GM23338 (cell line): Measurements from ENCODE around the gene CYP19A1. TPM values are rescaled to one million over a fixed set of nuclear protein-coding genes. Genes with fewer than 3 reads are reported as not detected.

Experiments used
- ATAC-seq: fragments of 200-7000 bp; cut with Tn5 transposase; 3 replicates; pipeline ENCODE4 v1.9.1; 2020
- DNase-seq: peaks from one replicate; pipeline ENCODE4 v3.0.0-alpha.2; 2015; ENCODE audit warnings: low spot score
- H2AFZ ChIP-seq: fragments of 200-600 bp; sonication (generic); 2 replicates; pipeline ENCODE4 v1.8.0; 2016; ENCODE audit warnings: antibody characterized with exemption, mild to moderate bottlenecking, moderate library complexity
- H3F3A ChIP-seq: fragments of 200-600 bp; sonication (generic); replicated peaks from 2 replicates; pipeline ENCODE4 v1.8.0; 2017; ENCODE audit warnings: antibody characterized with exemption, mixed run types, low read depth
- H3K27ac ChIP-seq: fragments of 200-600 bp; sonication (generic); 2 replicates; pipeline ENCODE4 v1.6.1; 2016; ENCODE audit warnings: low read depth
- H3K27me3 ChIP-seq: fragments of 200-600 bp; sonication (generic); 2 replicates; pipeline ENCODE4 v1.8.0; 2016; ENCODE audit warnings: mild to moderate bottlenecking, mixed run types, moderate library complexity; ENCODE audit not compliant: insufficient read depth
- H3K36me3 ChIP-seq: fragments of 200-600 bp; sonication (generic); 2 replicates; pipeline ENCODE4 v1.8.0; 2016; ENCODE audit warnings: mild to moderate bottlenecking; ENCODE audit not compliant: insufficient read depth
- H3K4me1 ChIP-seq: fragments of 200-600 bp; sonication (generic); 2 replicates; pipeline ENCODE4 v1.8.0; 2016; ENCODE audit warnings: mild to moderate bottlenecking, moderate library complexity; ENCODE audit not compliant: insufficient read depth
- H3K4me2 ChIP-seq: fragments of 200-600 bp; sonication (generic); 2 replicates; pipeline ENCODE4 v1.7.1; 2017; ENCODE audit warnings: mixed run types
- H3K4me3 ChIP-seq: fragments of 200-600 bp; sonication (generic); 2 replicates; pipeline ENCODE4 v1.6.1; 2016; ENCODE audit warnings: mixed run types
- H3K79me2 ChIP-seq: fragments of 200-600 bp; sonication (generic); replicated peaks from 2 replicates; pipeline ENCODE4 v1.8.0; 2017; ENCODE audit warnings: mild to moderate bottlenecking; ENCODE audit not compliant: insufficient read depth
- H3K9me2 ChIP-seq: fragments of 200-600 bp; sonication (generic); 2 replicates; pipeline ENCODE4 v1.8.0; 2017; ENCODE audit not compliant: insufficient read depth
- H4K20me1 ChIP-seq: fragments of 200-600 bp; sonication (generic); replicated peaks from 2 replicates; pipeline ENCODE4 v1.8.0; 2017; ENCODE audit warnings: mild to moderate bottlenecking; ENCODE audit not compliant: insufficient read depth
- H3K27ac Mint-ChIP-seq: 2 replicates; pipeline ENCODE4 v1.8.0; 2020; ENCODE audit warnings: inconsistent platforms, mild to moderate bottlenecking, moderate library complexity, mixed read lengths
- H3K27me3 Mint-ChIP-seq: 3 replicates; pipeline ENCODE4 v1.8.0; 2022; ENCODE audit warnings: low read depth, mild to moderate bottlenecking, moderate library complexity, mixed read lengths, inconsistent platforms; ENCODE audit not compliant: insufficient read depth, poor library complexity
- H3K36me3 Mint-ChIP-seq: 3 replicates; pipeline ENCODE4 v1.8.0; 2021; ENCODE audit warnings: low read depth, mild to moderate bottlenecking, inconsistent platforms, moderate library complexity, mixed read lengths
- H3K4me1 Mint-ChIP-seq: 3 replicates; pipeline ENCODE4 v1.8.0; 2020; ENCODE audit warnings: mild to moderate bottlenecking, inconsistent platforms, mixed read lengths
- H3K4me3 Mint-ChIP-seq: 3 replicates; pipeline ENCODE4 v1.8.0; 2021; ENCODE audit warnings: moderate library complexity, mild to moderate bottlenecking, inconsistent platforms, mixed read lengths
- H3K9me3 Mint-ChIP-seq: 3 replicates; pipeline ENCODE4 v1.8.0; 2020; ENCODE audit warnings: moderate library complexity, mild to moderate bottlenecking, inconsistent platforms, mixed read lengths
- POLR2AphosphoS5 ChIP-seq: IDR thresholded peaks from 2 replicates; pipeline ENCODE4 v1.6.1; 2016; ENCODE audit warnings: antibody characterized with exemption, low read depth
- ZNF114 ChIP-seq: fragments of 250-450 bp; sonication (Bioruptor Pico); IDR thresholded peaks from 2 replicates; pipeline ENCODE4 v1.5.0; 2020; ENCODE audit warnings: mild to moderate bottlenecking, moderate library complexity
- ZNF331 ChIP-seq: fragments of 250-450 bp; sonication (Bioruptor Pico); IDR thresholded peaks from 2 replicates; pipeline ENCODE4 v1.5.0; 2020; ENCODE audit warnings: low read depth, mild to moderate bottlenecking, moderate library complexity
- ZNF462 ChIP-seq: fragments of 250-450 bp; sonication (Bioruptor Pico); IDR thresholded peaks from 2 replicates; pipeline ENCODE4 v1.5.0; 2020; ENCODE audit warnings: mild to moderate bottlenecking, moderate library complexity
- polyA plus RNA-seq: library from polyadenylated mRNA; unstranded; fragments of >200 nt; fragmentation: Nextera tagmentation; extraction: Ambion mirVana; gene quantifications from 2 replicates; pipeline ENCODE4 v1.2.1, GENCODE V29; 2016
- total RNA-seq: library from RNA; depleted of rRNA; stranded (reverse); fragments of >200 nt; shearing (Covaris generic); gene quantifications from 2 replicates; pipeline ENCODE4 v1.2.3, GENCODE V29; 2014
- TF ChIP-seq, protein P1 (sequence below), 2 experiments: fragments of 200-600 bp in 1 of 2; sonication (generic) in 1 of 2; conservative IDR thresholded peaks; 2 replicates each; pipeline versions ENCODE4 v1.5.1 to v1.6.1; 2016 to 2017; ENCODE audit warnings: antibody characterized with exemption in 2 of 2, low read depth in 2 of 2, mild to moderate bottlenecking in 2 of 2, moderate library complexity in 1 of 2
- TF ChIP-seq, protein P2 (sequence below): IDR thresholded peaks from one replicate; pipeline ENCODE4 v1.6.1; 2018; ENCODE audit warnings: antibody characterized with exemption; ENCODE audit not compliant: unreplicated experiment

CYP19A1 gene
- total and polyA plus RNA-seq, 2 experiments from 2014 or later = 0.42 TPM; not detected in 1

- no peak for TF ChIP-seq ZNF462
- TF ChIP-seq ZNF114 (CRISPR knock-in tag) = no peak
- TF ChIP-seq, protein P1, sequence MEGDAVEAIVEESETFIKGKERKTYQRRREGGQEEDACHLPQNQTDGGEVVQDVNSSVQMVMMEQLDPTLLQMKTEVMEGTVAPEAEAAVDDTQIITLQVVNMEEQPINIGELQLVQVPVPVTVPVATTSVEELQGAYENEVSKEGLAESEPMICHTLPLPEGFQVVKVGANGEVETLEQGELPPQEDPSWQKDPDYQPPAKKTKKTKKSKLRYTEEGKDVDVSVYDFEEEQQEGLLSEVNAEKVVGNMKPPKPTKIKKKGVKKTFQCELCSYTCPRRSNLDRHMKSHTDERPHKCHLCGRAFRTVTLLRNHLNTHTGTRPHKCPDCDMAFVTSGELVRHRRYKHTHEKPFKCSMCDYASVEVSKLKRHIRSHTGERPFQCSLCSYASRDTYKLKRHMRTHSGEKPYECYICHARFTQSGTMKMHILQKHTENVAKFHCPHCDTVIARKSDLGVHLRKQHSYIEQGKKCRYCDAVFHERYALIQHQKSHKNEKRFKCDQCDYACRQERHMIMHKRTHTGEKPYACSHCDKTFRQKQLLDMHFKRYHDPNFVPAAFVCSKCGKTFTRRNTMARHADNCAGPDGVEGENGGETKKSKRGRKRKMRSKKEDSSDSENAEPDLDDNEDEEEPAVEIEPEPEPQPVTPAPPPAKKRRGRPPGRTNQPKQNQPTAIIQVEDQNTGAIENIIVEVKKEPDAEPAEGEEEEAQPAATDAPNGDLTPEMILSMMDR (conservative IDR thresholded peaks at IDR 0.05; ENCODE audit: low read depth in 2 of 2) = no peak
Observed at GRCh38 chr15:51321316-51321715, 17.1 kb downstream of the CYP19A1 start (continued).

GRCh38 chr15:51320843-51321242 is 17.6 kb downstream of the CYP19A1 start:
- Histone ChIP-seq H3K79me2 (no peaks in the 10 kb centered on the region), H3K4me1 (no peaks in the 10 kb centered on the region), H4K20me1 (no peaks in the 10 kb centered on the region), H3F3A (no peaks in the 10 kb centered on the region), H3K4me2 (no peak overlapping the region), H3K36me3 (no peaks in the 10 kb centered on the region), H3K27ac (no peak overlapping the region), H3K27me3 (no peaks in the 10 kb centered on the region), H2AFZ (no peak overlapping the region), H3K9me2 (peaks cover 4% of the 10 kb centered on the region), H3K4me3 (no peak overlapping the region)
- Mint-ChIP-seq H3K27me3 (no peaks in the 10 kb centered on the region), H3K4me3 (no peak overlapping the region), H3K4me1 (peaks cover 9% of the 10 kb centered on the region; the same call in 2 of the 3 replicates), H3K36me3 (no peaks in the 10 kb centered on the region), H3K27ac (no peak overlapping the region), H3K9me3 (no peaks in the 10 kb centered on the region)
- DNase-seq (no peak), ATAC-seq (no peak)
- TF ChIP-seq ZNF331 (CRISPR knock-in tag) = no peak
- TF ChIP-seq POLR2AphosphoS5 = no peak
- TF ChIP-seq, protein P2, sequence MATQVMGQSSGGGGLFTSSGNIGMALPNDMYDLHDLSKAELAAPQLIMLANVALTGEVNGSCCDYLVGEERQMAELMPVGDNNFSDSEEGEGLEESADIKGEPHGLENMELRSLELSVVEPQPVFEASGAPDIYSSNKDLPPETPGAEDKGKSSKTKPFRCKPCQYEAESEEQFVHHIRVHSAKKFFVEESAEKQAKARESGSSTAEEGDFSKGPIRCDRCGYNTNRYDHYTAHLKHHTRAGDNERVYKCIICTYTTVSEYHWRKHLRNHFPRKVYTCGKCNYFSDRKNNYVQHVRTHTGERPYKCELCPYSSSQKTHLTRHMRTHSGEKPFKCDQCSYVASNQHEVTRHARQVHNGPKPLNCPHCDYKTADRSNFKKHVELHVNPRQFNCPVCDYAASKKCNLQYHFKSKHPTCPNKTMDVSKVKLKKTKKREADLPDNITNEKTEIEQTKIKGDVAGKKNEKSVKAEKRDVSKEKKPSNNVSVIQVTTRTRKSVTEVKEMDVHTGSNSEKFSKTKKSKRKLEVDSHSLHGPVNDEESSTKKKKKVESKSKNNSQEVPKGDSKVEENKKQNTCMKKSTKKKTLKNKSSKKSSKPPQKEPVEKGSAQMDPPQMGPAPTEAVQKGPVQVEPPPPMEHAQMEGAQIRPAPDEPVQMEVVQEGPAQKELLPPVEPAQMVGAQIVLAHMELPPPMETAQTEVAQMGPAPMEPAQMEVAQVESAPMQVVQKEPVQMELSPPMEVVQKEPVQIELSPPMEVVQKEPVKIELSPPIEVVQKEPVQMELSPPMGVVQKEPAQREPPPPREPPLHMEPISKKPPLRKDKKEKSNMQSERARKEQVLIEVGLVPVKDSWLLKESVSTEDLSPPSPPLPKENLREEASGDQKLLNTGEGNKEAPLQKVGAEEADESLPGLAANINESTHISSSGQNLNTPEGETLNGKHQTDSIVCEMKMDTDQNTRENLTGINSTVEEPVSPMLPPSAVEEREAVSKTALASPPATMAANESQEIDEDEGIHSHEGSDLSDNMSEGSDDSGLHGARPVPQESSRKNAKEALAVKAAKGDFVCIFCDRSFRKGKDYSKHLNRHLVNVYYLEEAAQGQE = no peak
- TF ChIP-seq ZNF114 (CRISPR knock-in tag) = no peak
